Measurements from ENCODE around the gene SNX22.
A peak's percentile ranks its signal among the peaks of the same experiment; 100 is the strongest.

Gene SNX22

DNA sequence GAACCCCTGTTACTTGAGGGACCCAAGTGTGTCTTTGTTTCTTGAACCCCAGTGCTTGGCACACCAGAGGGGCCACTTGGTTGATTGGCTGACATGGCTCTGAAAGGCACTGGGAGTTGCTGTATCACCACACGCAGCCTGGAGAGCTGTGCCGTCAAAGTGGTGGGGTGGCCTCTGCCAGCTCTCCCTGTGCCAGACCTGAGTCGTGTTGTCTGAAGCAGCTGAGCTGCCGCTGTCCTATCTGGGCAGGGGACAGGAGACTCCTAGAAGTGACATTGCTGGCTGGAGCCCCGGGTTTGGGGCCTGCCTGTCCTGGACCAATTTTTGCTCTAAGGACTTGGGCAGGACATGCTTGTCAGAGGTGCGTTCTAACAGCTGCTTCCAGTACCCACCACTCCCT is 5.5 kb upstream of the SNX22 start:
- Histone ChIP-seq H3K9ac (ENCODE audit: insufficient read length, low read depth) (no peak overlapping the region), H3K9me3 (ENCODE audit: insufficient read depth, low read length) (no peaks in the 10 kb centered on the region), H3K4me1 (ENCODE audit: insufficient read depth, insufficient read length) (peaks cover 16% of the 10 kb centered on the region), H3K36me3 (ENCODE audit: insufficient read depth, insufficient read length, low read length) (peaks cover 35% of the 10 kb centered on the region), H3K4me3 (ENCODE audit: insufficient read length, low read depth) (no peak overlapping the region), H3K27me3 (ENCODE audit: insufficient read depth, insufficient read length) (no peaks in the 10 kb centered on the region)
- DNase-seq (ENCODE audit: low read depth, low spot score), result no peak
- TF ChIP-seq ZNF274 (IDR thresholded peaks at IDR 0.05; ENCODE audit: low read depth, low read length) (no peak), YY1 (IDR thresholded peaks at IDR 0.05; ENCODE audit: insufficient read depth, insufficient read length) (no peak), SUZ12 (IDR thresholded peaks at IDR 0.05; ENCODE audit: extremely low read depth, insufficient read depth, insufficient read length) (no peak)

GRCh38 chr15:64146520-64146884 is 5.0 kb upstream of the SNX22 start:
- Histone ChIP-seq H3K9ac (ENCODE audit: insufficient read length, low read depth) (no peak overlapping the region), H3K4me1 (ENCODE audit: insufficient read depth, insufficient read length) (peaks cover 17% of the 10 kb centered on the region), H3K9me3 (ENCODE audit: insufficient read depth, low read length) (no peaks in the 10 kb centered on the region), H3K27me3 (ENCODE audit: insufficient read depth, insufficient read length) (no peaks in the 10 kb centered on the region), H3K4me3 (ENCODE audit: insufficient read length, low read depth) (no peak overlapping the region), H3K36me3 (ENCODE audit: insufficient read depth, insufficient read length, low read length) (peaks cover 30% of the 10 kb centered on the region)
- no peak for DNase-seq (ENCODE audit: low read depth, low spot score)
- TF ChIP-seq SUZ12 (IDR thresholded peaks at IDR 0.05; ENCODE audit: extremely low read depth, insufficient read depth, insufficient read length), result no peak
- no peak for TF ChIP-seq YY1 (IDR thresholded peaks at IDR 0.05; ENCODE audit: insufficient read depth, insufficient read length)
- no peak for TF ChIP-seq ZNF274 (IDR thresholded peaks at IDR 0.05; ENCODE audit: low read depth, low read length)

DNA sequence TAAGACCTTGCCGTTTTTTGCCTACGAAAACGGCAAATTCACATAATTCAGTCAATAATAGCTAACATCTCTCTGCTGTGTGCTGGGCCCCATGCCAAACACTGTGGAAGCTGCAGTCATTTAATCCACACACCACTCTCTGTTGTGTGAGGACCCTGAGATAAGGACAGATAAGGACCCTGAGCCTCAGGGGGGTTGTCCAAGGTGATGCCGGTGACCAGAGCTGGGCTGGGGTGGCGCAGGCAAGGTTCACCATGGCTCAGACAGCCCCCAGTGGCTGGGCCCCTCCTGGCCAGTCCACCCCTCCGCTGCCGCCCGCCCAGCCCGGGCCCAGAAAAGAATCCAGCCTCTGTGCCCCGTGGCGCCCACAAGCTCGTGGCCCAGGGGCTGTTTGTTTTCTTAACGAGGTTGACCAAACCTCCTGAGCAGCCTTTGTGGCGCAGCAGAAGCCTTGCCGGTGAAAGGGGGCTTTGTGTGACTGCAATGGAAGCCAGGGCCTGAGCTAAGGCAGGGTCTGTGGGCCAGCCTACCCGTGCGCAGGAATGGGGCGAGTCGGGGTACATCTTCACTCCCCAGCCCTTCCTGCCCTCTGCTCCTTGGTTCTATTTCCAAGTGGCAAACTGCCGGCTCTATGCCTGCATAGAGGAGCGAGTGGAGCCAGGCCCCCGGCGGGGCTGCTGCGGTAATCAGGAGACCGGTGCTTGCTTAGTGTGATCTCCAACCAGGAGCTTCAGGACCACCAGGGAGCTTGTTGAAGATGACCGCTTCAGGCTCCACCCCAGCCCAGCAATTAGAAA is 4.4 kb upstream of the SNX22 start:
- H3K9ac ChIP-seq (ENCODE audit: insufficient read length, low read depth), result no peak overlapping the region
- no peak for TF ChIP-seq ZNF274 (IDR thresholded peaks at IDR 0.05; ENCODE audit: low read depth, low read length)
- no peak for TF ChIP-seq SUZ12 (IDR thresholded peaks at IDR 0.05; ENCODE audit: extremely low read depth, insufficient read depth, insufficient read length)
- TF ChIP-seq YY1 (IDR thresholded peaks at IDR 0.05; ENCODE audit: insufficient read depth, insufficient read length), result no peak
- no peak for DNase-seq (ENCODE audit: low read depth, low spot score)
- H3K4me1 ChIP-seq (ENCODE audit: insufficient read depth, insufficient read length), result peaks cover 17% of the 10 kb centered on the region
- no peak overlapping the region for H3K4me3 ChIP-seq (ENCODE audit: insufficient read length, low read depth)
- H3K9me3 ChIP-seq (ENCODE audit: insufficient read depth, low read length), result no peaks in the 10 kb centered on the region
- peaks cover 5% of the 10 kb centered on the region for H3K27me3 ChIP-seq (ENCODE audit: insufficient read depth, insufficient read length)
- peaks cover 24% of the 10 kb centered on the region for H3K36me3 ChIP-seq (ENCODE audit: insufficient read depth, insufficient read length, low read length)

DNA sequence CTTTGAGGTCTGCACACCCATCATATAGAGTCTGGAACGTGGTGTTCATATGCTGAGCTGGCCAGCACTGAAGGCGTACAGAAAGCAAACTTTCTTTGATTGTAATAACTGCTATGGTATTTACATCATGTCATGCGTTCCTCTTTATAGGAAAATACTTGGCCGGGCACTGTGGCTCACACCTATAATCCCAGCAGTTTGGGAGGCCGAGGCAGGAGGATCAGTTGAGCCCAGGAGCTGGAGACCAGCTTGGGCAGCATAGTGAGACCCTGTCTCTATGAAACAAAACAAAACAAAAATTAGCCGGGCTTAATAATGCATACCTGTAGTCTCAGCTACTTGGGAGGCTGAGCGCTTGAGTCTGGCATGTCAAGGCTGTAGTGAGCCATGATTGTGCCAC is 3.4 kb upstream of the SNX22 start:
- DNase-seq (ENCODE audit: low read depth, low spot score), result no peak
- Histone ChIP-seq H3K4me3 (ENCODE audit: insufficient read length, low read depth) (no peak overlapping the region), H3K27me3 (ENCODE audit: insufficient read depth, insufficient read length) (peaks cover 16% of the 10 kb centered on the region), H3K36me3 (ENCODE audit: insufficient read depth, insufficient read length, low read length) (peaks cover 14% of the 10 kb centered on the region), H3K9ac (ENCODE audit: insufficient read length, low read depth) (no peak overlapping the region), H3K4me1 (ENCODE audit: insufficient read depth, insufficient read length) (peaks cover 26% of the 10 kb centered on the region), H3K9me3 (ENCODE audit: insufficient read depth, low read length) (no peaks in the 10 kb centered on the region)
- no peak for TF ChIP-seq ZNF274 (IDR thresholded peaks at IDR 0.05; ENCODE audit: low read depth, low read length)
- TF ChIP-seq SUZ12 (IDR thresholded peaks at IDR 0.05; ENCODE audit: extremely low read depth, insufficient read depth, insufficient read length), result no peak
- no peak for TF ChIP-seq YY1 (IDR thresholded peaks at IDR 0.05; ENCODE audit: insufficient read depth, insufficient read length)

GRCh38 chr15:64148581-64148980 is 3.0 kb upstream of the SNX22 start:
- Histone ChIP-seq H3K36me3 (ENCODE audit: insufficient read depth, insufficient read length, low read length) (peaks cover 12% of the 10 kb centered on the region), H3K4me3 (ENCODE audit: insufficient read length, low read depth) (no peak overlapping the region), H3K4me1 (ENCODE audit: insufficient read depth, insufficient read length) (peaks cover 28% of the 10 kb centered on the region), H3K27me3 (ENCODE audit: insufficient read depth, insufficient read length) (peaks cover 18% of the 10 kb centered on the region), H3K9me3 (ENCODE audit: insufficient read depth, low read length) (no peaks in the 10 kb centered on the region), H3K9ac (ENCODE audit: insufficient read length, low read depth) (no peak overlapping the region)
- TF ChIP-seq SUZ12 (IDR thresholded peaks at IDR 0.05; ENCODE audit: extremely low read depth, insufficient read depth, insufficient read length), result no peak
- TF ChIP-seq YY1 (IDR thresholded peaks at IDR 0.05; ENCODE audit: insufficient read depth, insufficient read length), result no peak
- TF ChIP-seq ZNF274 (IDR thresholded peaks at IDR 0.05; ENCODE audit: low read depth, low read length), result no peak
- no peak for DNase-seq (ENCODE audit: low read depth, low spot score)

DNA sequence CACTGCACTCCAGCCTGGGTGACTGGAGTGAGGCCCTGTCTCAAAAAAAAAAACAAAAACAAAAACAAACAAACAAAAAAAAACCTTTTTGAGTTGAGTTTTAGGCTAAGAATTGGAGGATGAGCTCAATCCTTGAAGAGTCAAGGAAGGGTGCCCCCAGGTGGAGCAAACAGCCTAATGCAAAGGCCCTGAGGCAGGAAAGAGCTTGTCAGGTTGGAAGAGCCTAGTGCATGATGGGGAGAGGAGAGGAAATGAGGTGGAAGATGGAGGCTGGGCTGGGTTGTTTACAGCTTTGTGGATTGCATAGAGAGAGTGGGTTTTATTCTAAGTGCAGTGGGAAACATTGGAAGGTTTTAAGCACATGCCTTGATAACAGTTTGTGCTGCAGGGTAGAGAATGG is 2.1 kb upstream of the SNX22 start:
- H3K4me1 ChIP-seq (ENCODE audit: insufficient read depth, insufficient read length), result peaks cover 37% of the 10 kb centered on the region
- no peak for TF ChIP-seq YY1 (IDR thresholded peaks at IDR 0.05; ENCODE audit: insufficient read depth, insufficient read length)
- no peak for TF ChIP-seq ZNF274 (IDR thresholded peaks at IDR 0.05; ENCODE audit: low read depth, low read length)
- TF ChIP-seq SUZ12 (IDR thresholded peaks at IDR 0.05; ENCODE audit: extremely low read depth, insufficient read depth, insufficient read length), result no peak
- H3K36me3 ChIP-seq (ENCODE audit: insufficient read depth, insufficient read length, low read length), result peaks cover 16% of the 10 kb centered on the region
- no peak overlapping the region for H3K9ac ChIP-seq (ENCODE audit: insufficient read length, low read depth)
- H3K27me3 ChIP-seq (ENCODE audit: insufficient read depth, insufficient read length), result peaks cover 18% of the 10 kb centered on the region
- no peaks in the 10 kb centered on the region for H3K9me3 ChIP-seq (ENCODE audit: insufficient read depth, low read length)
- no peak overlapping the region for H3K4me3 ChIP-seq (ENCODE audit: insufficient read length, low read depth)
- DNase-seq (ENCODE audit: low read depth, low spot score), result peak; percentile 39

DNA sequence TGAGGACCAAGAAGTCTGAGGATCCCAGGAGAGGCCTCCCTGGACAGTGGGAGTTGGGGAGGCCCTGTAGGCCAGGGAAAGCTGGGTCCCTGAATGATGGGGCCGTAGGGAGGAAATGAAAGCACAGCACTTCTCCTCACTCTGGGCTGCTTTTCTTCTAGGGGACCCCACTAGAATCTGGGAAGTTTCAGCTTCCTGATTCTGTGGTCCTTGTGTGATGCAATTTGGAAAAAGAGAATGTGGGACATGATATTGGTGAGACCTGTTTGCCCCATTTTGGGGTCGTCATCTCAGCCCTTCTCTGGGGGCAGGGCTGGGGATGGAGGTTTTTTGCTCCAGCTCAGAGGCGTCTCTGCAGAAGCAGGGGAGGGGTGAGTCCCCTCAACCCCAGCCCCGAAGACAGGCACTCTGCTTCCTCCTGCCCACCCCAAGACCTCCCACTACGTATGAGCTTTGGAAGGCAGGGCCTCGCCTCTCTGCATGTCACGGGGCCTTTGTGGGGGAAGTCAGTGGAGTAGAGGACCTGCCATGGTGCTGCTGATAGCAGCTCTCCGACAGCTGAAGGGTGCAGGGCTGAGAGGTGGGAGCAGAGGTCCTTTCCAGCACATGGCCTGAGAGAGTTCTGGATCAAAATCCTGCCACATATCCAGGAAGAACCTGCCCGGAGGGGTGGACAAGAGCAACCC is 1.5 kb upstream of the SNX22 start:
- H3K4me3 ChIP-seq (ENCODE audit: insufficient read length, low read depth), result no peak overlapping the region
- H3K9ac ChIP-seq (ENCODE audit: insufficient read length, low read depth), result no peak overlapping the region
- H3K9me3 ChIP-seq (ENCODE audit: insufficient read depth, low read length), result no peaks in the 10 kb centered on the region
- no peak for DNase-seq (ENCODE audit: low read depth, low spot score)
- TF ChIP-seq YY1 (IDR thresholded peaks at IDR 0.05; ENCODE audit: insufficient read depth, insufficient read length), result no peak
- no peak for TF ChIP-seq ZNF274 (IDR thresholded peaks at IDR 0.05; ENCODE audit: low read depth, low read length)
- TF ChIP-seq SUZ12 (IDR thresholded peaks at IDR 0.05; ENCODE audit: extremely low read depth, insufficient read depth, insufficient read length), result no peak
- peaks cover 18% of the 10 kb centered on the region for H3K27me3 ChIP-seq (ENCODE audit: insufficient read depth, insufficient read length)
- H3K36me3 ChIP-seq (ENCODE audit: insufficient read depth, insufficient read length, low read length), result peaks cover 16% of the 10 kb centered on the region
- H3K4me1 ChIP-seq (ENCODE audit: insufficient read depth, insufficient read length), result peaks cover 37% of the 10 kb centered on the region

Measured in NT2/D1 (cell line).